Caco-2 (cell line): ENCODE results near the gene KIAA1755. TPM values are rescaled to one million over a fixed set of nuclear protein-coding genes. Genes with fewer than 3 reads are reported as not detected.

Experiments used
- BruUV-seq: library from RNA; stranded (reverse); fragments of 400-500 nt; replicated peaks from 2 replicates; lab custom pipeline; 2021; lab: Mats Ljungman, UMichigan
- CTCF ChIA-PET: fragments of 300-600 bp; sonication (Branson Sonifier 250); formaldehyde crosslinking; loops from one replicate; lab custom pipeline; 2022; ENCODE audit warnings: antibody characterized with exemption; lab: Charles Lee
- POLR2A ChIA-PET: fragments of 300-600 bp; sonication (Branson Sonifier 250); formaldehyde crosslinking; loops from one replicate; lab custom pipeline; 2022; ENCODE audit warnings: antibody characterized with exemption; lab: Charles Lee
- DNase-seq, 2 experiments: peaks; one replicate each; pipeline versions ENCODE4 v3.0.0 to v3.0.0-alpha.2; 2020 to 2022
- H3K27me3 ChIP-seq: replicated peaks from 2 replicates; pipeline ENCODE4 v1.6.0; 2011; ENCODE audit warnings: low read length; ENCODE audit not compliant: control insufficient read depth, insufficient read depth
- H3K36me3 ChIP-seq: 2 replicates; pipeline ENCODE4 v1.5.1; 2011; ENCODE audit warnings: low read length; ENCODE audit not compliant: control insufficient read depth, insufficient read depth
- H3K4me1 ChIP-seq: fragments of 250-450 bp; sonication (Bioruptor Pico); 2 replicates; pipeline ENCODE4 v1.5.1; 2020; ENCODE audit warnings: mild to moderate bottlenecking
- H3K4me3 ChIP-seq: 2 replicates; pipeline ENCODE4 v1.5.1; 2011; ENCODE audit warnings: low read depth, mild to moderate bottlenecking, control low read depth, low read length
- H3K9me3 ChIP-seq: fragments of 250-450 bp; sonication (Bioruptor Pico); 2 replicates; pipeline ENCODE4 v1.5.1; 2020; ENCODE audit warnings: mild to moderate bottlenecking, moderate library complexity
- H3K27ac Mint-ChIP-seq: one replicate; pipeline ENCODE4 v1.8.0; 2022; ENCODE audit warnings: mixed read lengths; ENCODE audit not compliant: unreplicated experiment
- H3K27me3 Mint-ChIP-seq: one replicate; pipeline ENCODE4 v1.8.0; 2022; ENCODE audit warnings: mixed read lengths; ENCODE audit not compliant: insufficient read depth, unreplicated experiment
- H3K36me3 Mint-ChIP-seq: one replicate; pipeline ENCODE4 v1.8.0; 2022; ENCODE audit warnings: mild to moderate bottlenecking, mixed read lengths; ENCODE audit not compliant: insufficient read depth, unreplicated experiment
- H3K4me1 Mint-ChIP-seq: one replicate; pipeline ENCODE4 v1.8.0; 2022; ENCODE audit warnings: low read depth, mixed read lengths; ENCODE audit not compliant: unreplicated experiment
- H3K4me3 Mint-ChIP-seq: one replicate; pipeline ENCODE4 v1.8.0; 2022; ENCODE audit warnings: mild to moderate bottlenecking, moderate library complexity, mixed read lengths; ENCODE audit not compliant: unreplicated experiment
- H3K9me3 Mint-ChIP-seq: one replicate; pipeline ENCODE4 v1.8.0; 2022; ENCODE audit warnings: mixed read lengths; ENCODE audit not compliant: unreplicated experiment
- intact Hi-C: fragments of 100-400 bp; cut with micrococcal nuclease; formaldehyde crosslinking; loops from one replicate; pipeline ENCODE4 v1.10.0; 2022; ENCODE audit not compliant: unreplicated experiment
- total RNA-seq: library from RNA; stranded (reverse); gene quantifications from 2 replicates; pipeline ENCODE4 v1.2.3, GENCODE V29; 2022
- TF ChIP-seq, protein P1 (sequence below), 2 experiments: fragments of 200-600 bp in 1 of 2; IDR thresholded peaks; 1 replicate in 1 of 2; 2 replicates in 1 of 2; pipeline versions ENCODE4 v1.5.1 to v1.8.0; 2011 to 2022; ENCODE audit warnings: antibody characterized with exemption in 1 of 2, control low read depth in 1 of 2, inconsistent platforms in 1 of 2, low read depth in 1 of 2, low read length in 1 of 2, mild to moderate bottlenecking in 1 of 2, moderate library complexity in 1 of 2; ENCODE audit not compliant: insufficient read depth in 1 of 2, severe bottlenecking in 1 of 2, unreplicated experiment in 1 of 2

KIAA1755 gene
- total RNA-seq, 1 experiment from 2014 or later: 0.20 TPM

DNA sequence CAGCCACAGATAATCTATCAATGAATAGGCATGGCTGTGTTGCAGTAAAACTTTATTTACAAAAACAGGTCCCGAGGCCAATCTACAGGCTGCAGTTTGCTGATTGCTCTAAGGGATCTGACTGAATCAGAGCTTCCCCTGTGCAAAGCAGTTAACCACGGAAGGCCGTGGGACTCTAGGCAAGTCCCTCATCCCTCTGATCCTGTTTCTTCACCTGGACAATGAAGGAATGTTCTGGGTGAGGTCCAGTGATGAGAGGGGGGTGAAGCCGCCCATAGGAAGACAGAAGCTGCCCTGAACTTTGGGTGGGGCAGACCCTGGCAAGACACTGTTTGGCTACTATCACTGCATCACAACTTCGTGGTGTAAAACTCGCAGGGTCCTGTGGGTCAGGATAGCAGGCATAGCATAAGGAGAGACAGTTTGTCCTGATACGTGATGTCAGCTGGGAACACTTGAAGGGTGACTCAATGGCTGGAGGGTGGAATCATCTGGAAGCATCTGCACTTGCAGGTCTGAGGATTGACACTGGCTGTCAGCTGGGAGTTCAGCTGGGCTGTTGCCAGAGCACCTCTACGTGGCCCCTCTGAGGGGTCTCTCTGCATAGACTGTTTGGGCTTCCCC lies 62.2 kb downstream of the KIAA1755 start:
- Mint-ChIP-seq H3K9me3 (peaks cover 10% of the 10 kb centered on the region), H3K36me3 (no peaks in the 10 kb centered on the region), H3K27ac (no peak overlapping the region), H3K4me3 (no peak overlapping the region), H3K27me3 (no peaks in the 10 kb centered on the region), H3K4me1 (no peaks in the 10 kb centered on the region)
- Histone ChIP-seq H3K27me3 (no peaks in the 10 kb centered on the region), H3K4me3 (no peak overlapping the region), H3K36me3 (no peaks in the 10 kb centered on the region), H3K9me3 (no peaks in the 10 kb centered on the region), H3K4me1 (0 out of 2 replicates have a peak, but pooled peaks cover 6% of the 10 kb centered on the region)
- no TSS peak for BruUV-seq
- intact Hi-C loops: no loop called here
- ChIA-PET POLR2A (no interaction called here), CTCF (no interaction called here)
- TF ChIP-seq, protein P1, sequence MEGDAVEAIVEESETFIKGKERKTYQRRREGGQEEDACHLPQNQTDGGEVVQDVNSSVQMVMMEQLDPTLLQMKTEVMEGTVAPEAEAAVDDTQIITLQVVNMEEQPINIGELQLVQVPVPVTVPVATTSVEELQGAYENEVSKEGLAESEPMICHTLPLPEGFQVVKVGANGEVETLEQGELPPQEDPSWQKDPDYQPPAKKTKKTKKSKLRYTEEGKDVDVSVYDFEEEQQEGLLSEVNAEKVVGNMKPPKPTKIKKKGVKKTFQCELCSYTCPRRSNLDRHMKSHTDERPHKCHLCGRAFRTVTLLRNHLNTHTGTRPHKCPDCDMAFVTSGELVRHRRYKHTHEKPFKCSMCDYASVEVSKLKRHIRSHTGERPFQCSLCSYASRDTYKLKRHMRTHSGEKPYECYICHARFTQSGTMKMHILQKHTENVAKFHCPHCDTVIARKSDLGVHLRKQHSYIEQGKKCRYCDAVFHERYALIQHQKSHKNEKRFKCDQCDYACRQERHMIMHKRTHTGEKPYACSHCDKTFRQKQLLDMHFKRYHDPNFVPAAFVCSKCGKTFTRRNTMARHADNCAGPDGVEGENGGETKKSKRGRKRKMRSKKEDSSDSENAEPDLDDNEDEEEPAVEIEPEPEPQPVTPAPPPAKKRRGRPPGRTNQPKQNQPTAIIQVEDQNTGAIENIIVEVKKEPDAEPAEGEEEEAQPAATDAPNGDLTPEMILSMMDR (IDR thresholded peaks at IDR 0.05; ENCODE audit: insufficient read depth in 1 of 2, low read depth in 1 of 2, low read length in 1 of 2, severe bottlenecking in 1 of 2, unreplicated experiment in 1 of 2): no peak
- peak in 1 of 2 experiments; percentile 43 for DNase-seq

DNA sequence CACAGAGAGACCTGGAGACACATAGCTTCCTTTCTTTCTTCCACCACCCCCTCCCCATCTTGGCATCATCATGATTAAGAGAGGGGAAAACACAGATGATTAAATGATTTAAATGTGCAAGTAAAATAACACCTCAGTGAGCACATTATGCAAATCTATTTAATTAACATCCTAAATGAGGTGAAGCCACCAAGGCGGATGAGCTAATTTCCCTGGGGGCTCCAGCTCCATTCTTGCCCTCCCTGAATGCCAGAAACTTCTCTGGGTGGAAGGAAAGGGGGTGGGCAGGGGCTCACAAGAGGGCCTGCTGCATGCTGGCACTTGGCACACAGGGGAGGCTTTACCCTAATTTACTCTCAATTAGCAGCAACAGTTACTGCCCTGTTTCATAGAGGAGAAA lies 62.9 kb downstream of the KIAA1755 start:
- no TSS peak for BruUV-seq
- DNase-seq: peak in 1 of 2 experiments; percentile 25
- Histone ChIP-seq H3K4me3 (no peak overlapping the region), H3K9me3 (no peaks in the 10 kb centered on the region), H3K36me3 (no peaks in the 10 kb centered on the region), H3K27me3 (no peaks in the 10 kb centered on the region), H3K4me1 (0 out of 2 replicates have a peak, but pooled peaks cover 6% of the 10 kb centered on the region)
- Mint-ChIP-seq H3K4me3 (no peak overlapping the region), H3K27ac (no peak overlapping the region), H3K36me3 (no peaks in the 10 kb centered on the region), H3K4me1 (no peaks in the 10 kb centered on the region), H3K9me3 (peaks cover 10% of the 10 kb centered on the region), H3K27me3 (no peaks in the 10 kb centered on the region)
- TF ChIP-seq, protein P1 (IDR thresholded peaks at IDR 0.05; ENCODE audit: insufficient read depth in 1 of 2, low read depth in 1 of 2, low read length in 1 of 2, severe bottlenecking in 1 of 2, unreplicated experiment in 1 of 2): no peak
- CTCF ChIA-PET: interaction anchor here (1.9 kb wide), 1 partner anchor 23 kb away, joined by 11 read pairs; no protein-coding TSS in a partner anchor
- POLR2A ChIA-PET: no interaction called here
- intact Hi-C loops: no loop called here

DNA sequence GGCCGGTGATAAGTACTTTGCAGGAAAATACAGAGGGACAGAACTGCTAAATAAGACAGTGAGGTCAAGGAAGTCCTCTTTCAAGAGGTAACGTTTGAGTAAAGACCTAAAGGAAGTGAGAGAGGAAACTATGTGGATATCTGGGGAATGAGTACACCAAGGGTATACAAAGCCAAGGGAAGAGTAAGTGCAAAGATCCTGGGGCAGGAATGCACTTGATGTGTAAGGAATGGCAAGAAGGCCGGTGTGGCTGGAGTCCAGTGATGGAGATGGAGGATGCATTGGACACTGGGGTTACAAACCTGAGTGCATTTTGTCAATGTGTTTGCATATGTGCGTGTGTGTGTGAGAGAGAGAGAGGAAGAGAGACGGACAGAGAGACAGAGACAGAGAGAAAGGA lies 63.3 kb downstream of the KIAA1755 start:
- ChIA-PET POLR2A (no interaction called here), CTCF (interaction anchor here (1.6 to 1.9 kb wide), 2 partner anchors 24 to 139 kb away, joined by 6 to 11 read pairs; no protein-coding TSS in a partner anchor)
- H3K27me3 Mint-ChIP-seq: no peaks in the 10 kb centered on the region
- no peaks in the 10 kb centered on the region for H3K4me1 Mint-ChIP-seq
- no peak overlapping the region for H3K27ac Mint-ChIP-seq
- H3K9me3 Mint-ChIP-seq: peaks cover 10% of the 10 kb centered on the region
- no peaks in the 10 kb centered on the region for H3K36me3 Mint-ChIP-seq
- H3K27me3 ChIP-seq: no peaks in the 10 kb centered on the region
- H3K4me1 ChIP-seq: 0 out of 2 replicates have a peak, but pooled peaks cover 6% of the 10 kb centered on the region
- DNase-seq: peak in 1 of 2 experiments; percentile 32
- no peaks in the 10 kb centered on the region for H3K9me3 ChIP-seq
- TF ChIP-seq, protein P1 (IDR thresholded peaks at IDR 0.05; ENCODE audit: insufficient read depth in 1 of 2, low read depth in 1 of 2, low read length in 1 of 2, severe bottlenecking in 1 of 2, unreplicated experiment in 1 of 2): no peak
- H3K36me3 ChIP-seq: no peaks in the 10 kb centered on the region
- intact Hi-C loops: no loop called here
- no TSS peak for BruUV-seq
- H3K4me3 Mint-ChIP-seq: no peak overlapping the region
- H3K4me3 ChIP-seq: no peak overlapping the region
